Ramos (cell line): Measurements from ENCODE around the gene SLC22A15.
"Not testable (repeated sequence)": the region's sequence is repeated elsewhere in the genome, so short reads cannot be mapped to it uniquely, and the experiment has no call there.

Source experiments
- in situ Hi-C: fragments of 300-500 bp; cut with MboI; formaldehyde crosslinking; loops from one replicate; pipeline ENCODE4 v1.14.3; 2022; ENCODE audit warnings: low sequenced_read_pairs; ENCODE audit not compliant: unreplicated experiment

The SLC22A15 gene

GRCh38 chr1:115980156-115980555 is 3.8 kb downstream of the SLC22A15 start:
- in situ Hi-C loops = loop anchor here (10.0 kb wide), 1 partner anchor 175 kb away; no protein-coding TSS in a partner anchor

GRCh38 chr1:115980998-115981993 is 5.0 kb downstream of the SLC22A15 start:
- in situ Hi-C loops = loop anchor here (10.0 kb wide), 1 partner anchor 176 kb away; no protein-coding TSS in a partner anchor

- in situ Hi-C loops = loop anchor here (10.0 kb wide), 1 partner anchor 178 kb away; no protein-coding TSS in a partner anchor
These were observed 6.1 kb downstream of the SLC22A15 start for GRCh38 chr1:115982400-115982799.

GRCh38 chr1:115983584-115983983 is 7.3 kb downstream of the SLC22A15 start:
- in situ Hi-C loops = loop anchor here (10.0 kb wide), 1 partner anchor 179 kb away; no protein-coding TSS in a partner anchor

- in situ Hi-C loops = loop anchor here (10.0 kb wide), 1 partner anchor 183 kb away; no protein-coding TSS in a partner anchor
These were observed 11.3 kb downstream of the SLC22A15 start for GRCh38 chr1:115987623-115988022.

GRCh38 chr1:115988953-115989352 is 12.6 kb downstream of the SLC22A15 start:
- in situ Hi-C loops = loop anchor here (10.0 kb wide), 1 partner anchor 184 kb away; no protein-coding TSS in a partner anchor

DNA sequence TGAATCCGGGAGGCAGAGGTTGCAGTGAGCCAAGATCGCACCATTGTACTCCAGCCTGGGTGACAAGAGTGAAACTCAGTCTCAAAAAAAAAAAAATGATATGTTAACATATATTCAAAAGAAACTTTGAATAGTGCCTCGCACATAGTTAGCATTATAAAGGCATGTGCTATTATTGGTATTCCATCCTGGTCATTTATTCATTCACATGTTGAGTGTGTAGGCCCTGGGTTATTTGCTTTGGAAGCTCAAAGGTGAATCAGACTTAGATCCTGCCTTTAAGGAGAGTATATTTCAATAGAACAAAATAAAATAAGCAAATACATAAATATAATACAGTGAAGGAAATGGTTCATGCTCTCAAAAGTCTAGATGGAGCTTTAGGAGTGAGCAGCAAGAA is 13.4 kb downstream of the SLC22A15 start:
- in situ Hi-C loops = loop anchor here (10.0 kb wide), 1 partner anchor 185 kb away; no protein-coding TSS in a partner anchor

DNA sequence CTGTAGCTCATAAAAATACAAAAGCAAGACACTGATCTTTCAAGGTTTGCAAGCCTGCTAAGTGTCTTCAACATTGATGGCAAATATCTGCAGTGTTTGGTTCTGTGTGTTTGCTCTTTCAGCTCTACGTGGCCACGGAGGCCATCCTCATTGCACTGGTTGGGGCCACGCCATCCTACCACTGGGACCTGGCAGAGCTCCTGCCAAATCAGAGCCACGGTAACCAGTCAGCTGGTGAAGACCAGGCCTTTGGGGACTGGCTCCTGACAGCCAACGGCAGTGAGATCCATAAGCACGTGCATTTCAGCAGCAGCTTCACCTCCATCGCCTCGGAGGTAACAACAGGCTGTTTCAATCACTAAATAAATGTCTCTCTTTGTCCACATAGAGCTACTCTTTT is 15.6 kb downstream of the SLC22A15 start:
- in situ Hi-C loops = no loop called here

DNA sequence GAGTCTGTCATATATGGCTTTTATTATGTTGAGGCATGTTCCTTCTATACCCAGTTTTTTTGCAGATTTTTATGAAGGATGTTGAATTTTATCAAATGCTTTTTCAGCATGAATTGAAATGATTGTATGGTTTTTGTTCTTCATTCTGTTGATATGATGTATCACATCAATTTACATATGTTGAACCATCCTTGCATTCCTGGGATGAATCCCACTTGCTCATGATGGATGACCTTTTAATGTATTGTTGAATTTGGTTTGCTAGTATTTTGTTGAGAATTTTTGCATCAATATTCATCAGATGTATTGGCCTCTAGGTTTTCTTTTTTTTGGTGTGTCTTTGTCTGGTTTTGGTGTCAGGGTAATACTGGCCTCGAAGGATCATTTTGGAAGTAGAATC is 21.6 kb downstream of the SLC22A15 start:
- in situ Hi-C loops = not testable (repeated sequence)

GRCh38 chr1:116001739-116002487 is 25.6 kb downstream of the SLC22A15 start:
- in situ Hi-C loops = no loop called here

DNA sequence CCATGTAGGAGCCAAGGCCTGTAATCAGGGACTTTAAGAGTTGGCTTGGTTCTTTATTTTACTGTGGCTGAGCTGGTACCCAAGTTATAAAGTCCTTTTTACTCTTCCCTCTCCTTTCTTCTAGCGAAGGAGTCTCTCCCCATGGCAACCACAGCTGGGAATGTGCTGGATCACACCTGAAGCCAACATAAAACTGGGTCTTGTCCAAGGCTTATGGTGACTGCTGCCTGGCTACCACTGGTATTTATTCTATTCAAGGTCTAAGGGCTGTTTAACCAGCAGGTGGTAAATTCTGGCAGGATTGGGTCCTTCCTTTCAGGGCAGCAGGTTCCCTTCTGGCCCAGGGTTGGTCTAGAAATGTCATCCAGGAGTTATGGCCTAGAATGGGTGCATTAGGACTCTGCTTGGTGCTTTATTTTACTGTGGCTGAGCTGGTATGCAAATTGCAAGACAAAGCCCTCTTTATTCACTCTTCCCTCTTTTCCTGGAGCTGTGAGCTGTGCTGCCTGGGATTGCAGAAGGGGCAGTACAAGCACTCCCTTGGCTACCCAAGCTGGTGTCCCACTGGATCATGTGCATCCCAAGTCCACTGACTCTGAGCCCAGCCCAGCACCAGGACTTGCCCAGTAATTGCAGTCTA is 26.6 kb downstream of the SLC22A15 start:
- in situ Hi-C loops = no loop called here

DNA sequence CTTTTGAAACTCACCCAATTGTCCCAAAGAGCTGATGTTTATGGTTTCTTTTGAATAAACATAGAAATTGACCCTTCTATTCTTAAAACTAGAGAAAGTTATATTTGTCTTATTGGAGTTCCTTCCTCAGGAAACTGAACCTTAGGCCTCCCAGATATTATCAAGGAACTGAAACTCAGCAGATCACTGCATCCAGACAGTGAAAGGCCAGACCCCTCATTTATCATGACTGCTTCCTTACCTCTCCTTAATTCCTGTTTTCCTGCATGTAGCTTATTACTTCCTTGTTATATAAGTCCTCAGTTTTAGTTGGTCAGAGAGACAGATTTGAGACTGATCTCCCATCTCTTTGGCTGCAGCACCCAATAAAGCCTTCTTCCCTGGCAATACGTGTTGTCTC is 27.5 kb downstream of the SLC22A15 start:
- in situ Hi-C loops = no loop called here

DNA sequence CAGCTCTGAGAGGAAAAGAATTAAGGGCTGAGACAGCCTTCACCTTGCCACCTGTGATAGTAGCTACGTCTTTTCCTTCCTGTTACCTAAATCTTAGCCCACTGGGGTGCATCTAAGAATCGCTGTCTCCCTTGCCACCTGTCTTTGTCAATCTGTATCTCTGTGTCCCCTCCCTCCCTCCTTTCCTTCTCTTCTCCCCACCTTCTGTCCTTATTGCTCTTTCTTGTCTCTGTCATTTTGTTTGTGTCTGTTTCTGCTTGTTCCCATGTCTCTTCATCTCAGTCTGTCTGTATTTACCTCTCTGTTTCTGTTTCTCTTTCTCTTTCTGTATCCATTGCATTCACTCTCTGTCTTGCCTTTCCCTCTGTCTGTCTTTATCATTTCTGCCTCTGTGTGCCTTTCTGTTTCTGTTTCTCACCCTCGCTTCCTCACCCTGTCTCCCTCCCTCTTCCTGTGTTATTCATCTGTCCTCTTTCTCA is 30.2 kb downstream of the SLC22A15 start:
- in situ Hi-C loops = no loop called here

DNA sequence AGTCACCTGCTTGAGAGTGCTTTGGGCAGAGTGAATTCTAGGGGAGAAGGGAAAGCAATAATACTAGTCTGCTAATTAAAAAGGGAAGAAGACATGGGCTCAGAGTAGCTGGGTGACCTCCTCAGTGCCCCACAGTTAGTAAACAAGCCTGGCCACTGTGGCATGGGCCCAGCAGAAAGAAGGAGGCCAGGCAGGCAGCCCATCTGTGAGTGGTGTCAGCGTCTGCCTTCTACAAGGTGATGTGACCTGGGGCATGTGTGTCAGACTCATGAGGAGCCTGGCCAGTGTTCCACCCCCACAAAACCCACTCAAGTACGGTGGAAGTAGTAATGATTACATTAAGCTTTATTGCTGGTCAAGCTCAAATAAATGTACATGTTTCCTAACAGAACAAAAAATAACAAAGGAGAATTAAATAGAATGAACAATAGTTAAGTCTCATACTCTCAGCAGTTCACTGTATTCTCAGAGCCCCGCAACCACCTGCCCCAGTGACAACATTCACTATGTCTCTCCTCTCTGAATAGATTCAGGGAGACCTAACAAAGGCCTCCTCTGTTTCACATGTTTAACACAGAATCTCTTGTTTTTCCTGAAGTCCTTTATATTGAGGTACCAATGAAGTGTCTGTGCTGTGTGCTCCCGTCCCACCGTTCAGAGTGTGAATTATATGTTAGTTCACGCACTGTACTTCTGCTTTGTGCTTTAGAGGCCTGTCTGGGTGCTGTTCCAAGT is 32.5 kb downstream of the SLC22A15 start:
- in situ Hi-C loops = no loop called here

DNA sequence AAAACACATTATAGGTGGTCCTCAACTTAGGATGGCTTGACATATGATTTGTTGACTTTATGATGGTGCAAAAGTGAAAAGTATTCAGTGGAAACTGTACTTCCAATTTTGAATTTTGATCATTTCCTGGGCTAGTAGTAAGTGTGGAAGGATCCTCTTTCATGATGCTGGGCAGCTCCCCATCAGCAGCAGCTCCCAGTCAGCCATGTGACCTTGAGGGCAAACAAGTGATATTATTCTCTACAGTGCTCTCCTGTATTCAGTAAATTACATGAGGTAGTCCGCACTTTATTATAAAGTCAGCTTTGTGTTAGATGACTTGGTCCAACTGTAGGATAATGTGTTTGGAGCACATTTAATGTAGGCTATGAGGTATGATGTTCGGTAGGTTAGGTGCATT is 36.4 kb downstream of the SLC22A15 start:
- in situ Hi-C loops = no loop called here

DNA sequence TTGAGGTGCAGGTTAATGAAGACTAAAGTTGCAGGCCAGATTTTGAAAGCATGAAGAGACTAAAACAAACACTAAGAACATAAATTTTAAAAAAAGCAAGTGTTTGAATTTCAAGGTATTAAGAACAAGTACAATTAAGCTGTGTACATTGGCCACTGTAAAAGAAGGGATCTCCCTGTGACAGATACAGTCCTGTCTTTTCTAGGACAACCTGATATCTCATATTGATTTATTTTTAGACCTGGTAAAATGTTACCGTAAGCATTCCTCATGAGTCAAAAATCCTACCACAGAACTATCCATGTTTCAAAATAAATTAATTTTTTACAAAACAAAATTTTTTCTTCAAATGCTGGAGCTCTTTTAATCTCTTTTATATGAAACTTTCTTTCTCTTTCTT is 39.4 kb downstream of the SLC22A15 start:
- in situ Hi-C loops = no loop called here

- in situ Hi-C loops = no loop called here
These were observed 41.7 kb downstream of the SLC22A15 start for GRCh38 chr1:116018007-116018406.

- in situ Hi-C loops = no loop called here
These were observed 43.4 kb downstream of the SLC22A15 start for GRCh38 chr1:116019653-116020253.

GRCh38 chr1:116020668-116021272 is 44.5 kb downstream of the SLC22A15 start:
- in situ Hi-C loops = no loop called here
